GM21360 (cell line): ENCODE data around the gene RIGI.
A peak's percentile ranks its signal among the peaks of the same experiment; 100 is the strongest.
"Not testable (repeated sequence)": the region's sequence is repeated elsewhere in the genome, so short reads cannot be mapped to it uniquely, and the experiment has no call there.

Source experiments
- ATAC-seq: cut with Tn5 transposase; IDR thresholded peaks from one replicate; pipeline ENCODE4 v1.9.1; 2021; ENCODE audit warnings: mild to moderate bottlenecking, moderate library complexity; ENCODE audit not compliant: unreplicated experiment

RIGI gene

GRCh38 chr9:32533336-32533735 lies 7.3 kb upstream of the RIGI start:
- no peak for ATAC-seq

DNA sequence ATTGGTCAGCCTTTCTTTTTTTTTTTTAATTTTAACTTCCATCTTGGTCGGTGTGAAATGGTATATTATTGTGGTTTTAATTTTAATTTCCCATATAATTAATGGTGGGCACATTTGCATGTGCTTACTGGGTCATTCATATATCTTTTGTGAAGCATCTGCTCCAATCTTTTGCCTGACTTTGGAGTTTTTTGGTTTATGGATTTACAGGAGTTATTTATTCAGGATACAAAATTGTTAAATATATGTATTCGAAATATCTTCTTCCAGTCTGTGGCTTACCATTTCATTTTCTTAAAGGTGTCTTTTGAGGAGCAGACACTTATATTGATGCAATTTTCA lies 682 bp upstream of the RIGI start:
- ATAC-seq = no peak

GRCh38 chr9:32525709-32526030 lies 326 bp downstream of the RIGI start:
- no peak for ATAC-seq

DNA sequence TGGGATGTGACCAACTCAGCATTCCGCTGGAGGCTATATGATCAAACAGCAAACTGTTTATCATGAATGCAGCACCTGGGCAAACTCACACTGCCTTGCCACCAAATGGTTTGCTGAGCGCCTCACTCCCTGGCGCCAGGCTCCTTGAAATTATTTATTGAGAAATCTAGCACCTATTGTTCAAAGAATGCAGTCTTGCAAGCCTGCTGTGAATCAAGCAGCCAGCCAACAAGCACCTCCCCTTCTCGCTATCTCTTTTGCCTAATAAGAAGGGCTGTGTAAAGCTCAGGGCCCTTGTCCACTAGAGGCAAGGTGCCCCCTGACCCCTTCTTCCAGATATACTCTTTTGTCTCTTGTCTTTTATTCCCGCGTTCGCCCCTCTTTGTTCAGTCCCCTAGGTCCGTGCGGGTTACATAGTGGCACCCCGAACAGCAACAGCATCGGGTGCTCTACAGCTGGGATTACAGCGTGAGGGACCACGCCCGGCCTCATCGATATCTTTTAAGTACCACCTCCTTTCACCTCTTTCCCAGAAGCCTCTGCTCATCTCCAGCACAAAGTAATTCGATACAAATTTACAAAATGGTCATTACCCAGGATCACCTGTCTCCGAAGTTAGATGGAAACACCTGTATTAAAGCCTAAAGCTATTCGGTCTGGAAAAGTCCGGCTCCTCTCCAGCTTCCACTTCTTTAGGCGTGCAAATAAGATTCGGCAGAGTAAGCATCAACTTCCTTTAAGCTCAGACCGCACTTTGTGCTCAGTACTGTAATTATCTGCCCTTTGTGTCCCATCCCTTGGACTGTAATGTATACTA lies 896 bp downstream of the RIGI start:
- ATAC-seq = peak; percentile 15

GRCh38 chr9:32524558-32524891 lies 1.5 kb downstream of the RIGI start:
- ATAC-seq = not testable (repeated sequence)

DNA sequence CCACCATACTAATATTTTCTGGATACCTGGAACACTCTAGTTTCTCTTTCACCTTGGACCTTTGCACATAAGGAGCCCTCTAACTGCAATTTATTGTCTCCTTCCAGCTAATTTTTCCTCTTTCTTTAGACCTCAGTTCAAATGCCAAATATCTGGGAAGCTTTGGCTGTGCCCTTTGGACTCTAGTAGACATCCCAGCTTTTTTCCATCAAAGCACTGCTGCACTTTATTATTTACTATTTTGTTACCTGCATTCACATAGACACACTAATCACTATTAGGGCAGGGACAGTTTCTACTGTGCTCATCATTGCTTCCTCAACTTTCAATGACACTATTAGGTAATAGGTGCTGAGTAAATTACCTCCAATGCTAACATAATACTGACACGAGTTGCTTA lies 2.1 kb downstream of the RIGI start:
- ATAC-seq = no peak

DNA sequence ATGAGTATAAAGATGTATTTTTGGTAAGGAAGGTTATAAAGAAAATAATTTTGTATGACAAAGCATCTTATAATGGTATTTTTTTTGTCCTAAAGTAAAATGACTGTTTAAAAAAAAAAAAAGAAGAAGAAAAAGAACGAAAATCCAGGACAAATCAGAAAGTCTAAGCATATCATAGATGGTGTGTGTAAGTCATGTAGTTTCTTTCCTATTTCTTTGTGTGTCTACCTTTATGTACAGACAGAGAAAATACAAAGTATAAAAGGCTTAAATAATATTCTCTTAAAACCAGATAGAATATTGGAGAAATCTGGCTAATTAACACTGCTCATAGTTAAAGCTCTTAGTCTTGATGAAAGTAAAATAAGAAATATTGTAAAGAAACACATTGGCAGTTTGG lies 7.7 kb downstream of the RIGI start:
- ATAC-seq = no peak

DNA sequence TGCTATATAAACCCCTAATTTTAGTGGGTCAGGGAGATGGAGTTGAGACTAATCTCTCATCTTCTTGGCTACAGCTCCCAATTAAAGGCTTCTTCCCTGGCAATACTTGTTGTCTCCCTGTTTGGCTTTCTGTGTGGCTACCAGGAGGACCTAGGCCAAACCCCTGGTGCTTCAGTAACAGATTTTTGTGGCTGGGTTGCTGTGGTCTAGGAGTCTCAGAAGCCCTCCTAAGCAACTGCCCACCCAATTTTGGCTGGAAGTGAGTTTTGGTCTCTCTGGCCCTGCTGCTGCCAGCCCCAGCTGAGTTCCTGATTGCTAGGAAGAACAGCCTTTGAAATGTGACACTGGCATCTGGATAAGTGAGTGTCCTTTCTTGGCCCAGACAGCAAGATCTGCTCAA lies 9.8 kb downstream of the RIGI start:
- no peak for ATAC-seq

- no peak for ATAC-seq
Measured at GRCh38 chr9:32508728-32509127, 17.3 kb downstream of the RIGI start.

DNA sequence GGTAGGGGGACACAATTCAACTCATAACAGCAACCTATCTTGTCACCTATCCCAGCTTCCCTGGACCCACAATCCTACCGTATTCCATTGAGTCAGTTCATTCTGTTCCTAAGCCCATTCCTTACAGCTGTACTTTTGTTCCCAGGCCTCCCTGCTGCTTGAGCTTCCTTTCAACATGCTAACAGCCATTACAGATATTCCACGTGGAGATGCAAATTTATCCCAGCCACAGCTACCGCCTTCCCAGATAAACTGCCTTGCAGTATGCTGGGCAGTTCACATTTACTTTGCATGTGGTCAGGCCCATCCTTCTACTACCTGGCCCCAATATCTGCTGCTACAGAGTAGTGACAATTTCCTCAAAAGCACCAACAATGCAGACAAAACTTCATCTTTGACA lies 23.0 kb downstream of the RIGI start:
- no peak for ATAC-seq

- no peak for ATAC-seq
Measured at GRCh38 chr9:32502464-32502863, 23.5 kb downstream of the RIGI start.

GRCh38 chr9:32501868-32502267 lies 24.1 kb downstream of the RIGI start:
- no peak for ATAC-seq

DNA sequence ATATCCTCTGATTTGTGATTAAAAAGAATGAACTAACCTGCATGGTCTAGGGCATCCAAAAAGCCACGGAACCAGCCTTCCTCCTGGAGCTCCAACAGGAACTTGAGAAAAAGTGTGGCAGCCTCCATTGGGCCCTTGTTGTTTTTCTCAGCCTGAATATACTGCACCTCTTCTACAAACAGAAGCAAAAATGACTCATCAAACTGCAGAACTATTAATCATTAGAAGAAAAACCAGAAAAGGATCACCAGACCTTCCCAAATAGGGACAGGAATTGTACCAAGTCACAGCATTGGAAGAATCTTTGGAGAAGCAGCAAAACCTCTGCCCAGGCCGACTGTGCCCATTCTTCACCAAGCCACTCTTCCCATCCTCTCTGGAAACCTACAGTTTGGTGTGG lies 25.2 kb downstream of the RIGI start:
- no peak for ATAC-seq

- ATAC-seq = no peak
Measured at GRCh38 chr9:32497921-32498320, 28.1 kb downstream of the RIGI start.

DNA sequence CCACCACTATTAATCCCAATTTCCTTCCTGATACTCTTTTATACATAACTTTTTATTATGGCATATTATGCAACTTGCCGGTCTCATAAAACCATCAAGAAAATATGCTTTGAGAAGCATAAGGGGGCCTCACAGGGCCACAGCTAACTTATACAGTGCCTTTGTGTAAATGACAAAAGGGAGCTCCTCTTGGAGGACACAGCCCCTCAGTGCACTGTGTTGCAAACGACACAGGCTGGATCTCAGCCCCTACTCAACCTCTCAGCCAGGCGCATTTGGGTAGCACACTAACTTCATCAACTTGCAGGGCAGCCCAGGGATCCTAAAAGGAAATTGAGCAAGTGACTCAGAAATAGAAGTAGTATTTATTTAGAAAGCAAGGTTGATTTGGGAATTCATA lies 35.4 kb downstream of the RIGI start:
- no peak for ATAC-seq

DNA sequence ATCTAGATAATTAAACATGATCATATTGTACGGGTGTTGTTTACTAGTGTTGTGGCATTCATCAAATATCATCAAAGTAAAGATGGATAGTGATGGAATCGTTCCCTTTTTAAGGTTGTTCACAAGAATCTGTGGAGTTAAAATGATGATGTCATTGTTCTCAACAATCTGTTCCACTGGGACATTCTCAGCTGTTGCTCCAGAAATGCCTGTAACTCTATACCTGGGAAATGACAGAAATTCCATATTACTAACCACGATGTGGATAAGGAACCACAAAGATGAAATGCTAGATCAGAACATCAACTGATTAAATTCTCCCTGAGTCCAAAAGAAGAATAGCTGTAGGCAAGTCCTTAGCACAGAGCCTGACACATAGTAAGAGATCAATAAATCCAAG lies 38.0 kb downstream of the RIGI start:
- ATAC-seq = no peak

- no peak for ATAC-seq
Measured at GRCh38 chr9:32486839-32487562, 39.0 kb downstream of the RIGI start.

DNA sequence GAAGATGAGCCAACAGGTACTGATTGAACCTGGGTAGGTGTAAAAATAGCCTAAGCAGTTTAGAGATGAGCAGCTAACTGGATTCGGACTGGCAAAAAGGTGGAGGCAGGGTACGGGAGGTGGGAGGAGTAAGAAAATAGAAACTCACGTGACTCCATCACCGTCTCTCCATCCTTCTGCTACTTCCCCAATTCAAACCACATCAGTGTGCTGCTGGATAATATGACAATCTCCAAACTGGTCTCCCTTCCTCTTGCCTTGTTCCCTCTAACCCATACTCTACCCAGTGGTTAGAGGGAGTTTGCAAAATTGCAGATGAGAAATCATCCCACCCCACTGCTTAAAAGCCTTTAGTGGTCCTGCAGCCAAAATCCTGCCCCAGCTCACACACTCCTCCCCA lies 42.7 kb downstream of the RIGI start:
- no peak for ATAC-seq
